HepG2 (cell line): ENCODE data around the gene RHOT2. TPM values are rescaled to one million over a fixed set of nuclear protein-coding genes. Genes with fewer than 3 reads are reported as not detected.

Source experiments
- ASH2L ChIP-seq: fragments of 300-600, 200-600 bp; sonication (generic); IDR thresholded peaks from 2 replicates; pipeline ENCODE4 v1.7.0; 2017; ENCODE audit warnings: low read depth, mild to moderate bottlenecking, moderate library complexity, mixed read lengths, low read length; ENCODE audit not compliant: insufficient read length
- ATM ChIP-seq: fragments of 450-650 bp; IDR thresholded peaks from 2 replicates; pipeline ENCODE4 v1.7.1; 2017; ENCODE audit warnings: mild to moderate bottlenecking, borderline replicate concordance
- CENPT ChIP-seq: sonication (generic); formaldehyde crosslinking; IDR thresholded peaks from 2 replicates; pipeline ENCODE4 v1.8.0; 2022; ENCODE audit warnings: low read depth, mild to moderate bottlenecking, moderate library complexity, missing genetic modification reagents
- FOXK1 ChIP-seq: sonication (generic); formaldehyde crosslinking; IDR thresholded peaks from 2 replicates; pipeline ENCODE4 v1.4.0; 2020; ENCODE audit warnings: low read depth, missing genetic modification reagents, borderline replicate concordance
- JUND ChIP-seq: sonication (generic); formaldehyde crosslinking; IDR thresholded peaks from 2 replicates; pipeline ENCODE4 v1.8.0; 2022; ENCODE audit warnings: mild to moderate bottlenecking, missing genetic modification reagents
- NCOA5 ChIP-seq: sonication (generic); formaldehyde crosslinking; IDR thresholded peaks from 2 replicates; pipeline ENCODE4 v1.4.0; 2020; ENCODE audit warnings: missing genetic modification reagents
- NFIB ChIP-seq: sonication (generic); formaldehyde crosslinking; IDR thresholded peaks from 2 replicates; pipeline ENCODE4 v1.9.0; 2021; ENCODE audit warnings: missing genetic modification reagents, mild to moderate bottlenecking, borderline replicate concordance
- TOPORS ChIP-seq: sonication (generic); formaldehyde crosslinking; IDR thresholded peaks from 2 replicates; pipeline ENCODE4 v1.8.0; 2023; ENCODE audit warnings: mild to moderate bottlenecking, missing genetic modification reagents
- ZEB1 ChIP-seq: IDR thresholded peaks from 2 replicates; pipeline ENCODE4 v1.6.1; 2012; ENCODE audit warnings: mild to moderate bottlenecking, low read depth, inconsistent platforms; ENCODE audit not compliant: insufficient replicate concordance
- ZNF232 ChIP-seq: sonication (generic); formaldehyde crosslinking; IDR thresholded peaks from 2 replicates; pipeline ENCODE4 v1.4.0; 2020; ENCODE audit warnings: missing genetic modification reagents, borderline replicate concordance
- ZNF354B ChIP-seq: sonication (generic); formaldehyde crosslinking; IDR thresholded peaks from 2 replicates; pipeline ENCODE4 v1.8.0; 2022; ENCODE audit warnings: mild to moderate bottlenecking, missing genetic modification reagents
- ZNF549 ChIP-seq: sonication (generic); formaldehyde crosslinking; IDR thresholded peaks from 2 replicates; pipeline ENCODE4 v1.5.0; 2020; ENCODE audit warnings: missing genetic modification reagents
- polyA plus RNA-seq, 8 experiments: library from polyadenylated mRNA; depleted of rRNA in 3 of 8; stranded (reverse) in 7 of 8; unstranded in 1 of 8; fragments of >200 nt; fragmentation: Illumina TruSeq in 4 of 8; extraction: Trizol in 4 of 8; gene quantifications; 2 replicates each; pipeline versions ENCODE4 v1.2.1 to v1.2.3, GENCODE V29; 2011 to 2016; ENCODE audit warnings: low read depth in 4 of 8, missing spikeins in 1 of 8, mixed read lengths in 1 of 8; ENCODE audit not compliant: insufficient read depth in 1 of 8
- total RNA-seq, 5 experiments: library from RNA; depleted of rRNA; stranded (reverse); fragments of >200 nt; fragmentation: Illumina TruSeq; extraction: Trizol; gene quantifications; 2 replicates each; pipeline ENCODE4 v1.2.3, GENCODE V29; 2016; ENCODE audit warnings: low read depth in 1 of 5
- TF ChIP-seq, protein P1 (sequence below): IDR thresholded peaks from 2 replicates; pipeline ENCODE4 v1.6.1; 2016; ENCODE audit warnings: low read depth, control low read depth
- TF ChIP-seq, protein P2 (sequence below): sonication (generic); formaldehyde crosslinking; IDR thresholded peaks from 2 replicates; pipeline ENCODE4 v1.5.1; 2020; ENCODE audit warnings: mild to moderate bottlenecking, missing genetic modification reagents
- TF ChIP-seq, protein P3 (sequence below): sonication (generic); formaldehyde crosslinking; IDR thresholded peaks from 2 replicates; pipeline ENCODE4 v1.4.0; 2020; ENCODE audit warnings: mild to moderate bottlenecking, missing genetic modification reagents
- TF ChIP-seq, protein P4 (sequence below): sonication (generic); formaldehyde crosslinking; IDR thresholded peaks from 2 replicates; pipeline ENCODE4 v1.4.0; 2020; ENCODE audit warnings: mild to moderate bottlenecking, missing genetic modification reagents
- TF ChIP-seq, protein P5 (sequence below): sonication (generic); formaldehyde crosslinking; IDR thresholded peaks from 2 replicates; pipeline ENCODE4 v1.8.1; 2023; ENCODE audit warnings: mild to moderate bottlenecking, inconsistent platforms, moderate library complexity, missing genetic modification reagents, borderline replicate concordance

RHOT2 gene
- total and polyA plus RNA-seq, 2 of the 13 experiments (the other 11 are each of a cell fraction or from before 2014, with no cell fraction given): 63.6 to 76.9 TPM

DNA sequence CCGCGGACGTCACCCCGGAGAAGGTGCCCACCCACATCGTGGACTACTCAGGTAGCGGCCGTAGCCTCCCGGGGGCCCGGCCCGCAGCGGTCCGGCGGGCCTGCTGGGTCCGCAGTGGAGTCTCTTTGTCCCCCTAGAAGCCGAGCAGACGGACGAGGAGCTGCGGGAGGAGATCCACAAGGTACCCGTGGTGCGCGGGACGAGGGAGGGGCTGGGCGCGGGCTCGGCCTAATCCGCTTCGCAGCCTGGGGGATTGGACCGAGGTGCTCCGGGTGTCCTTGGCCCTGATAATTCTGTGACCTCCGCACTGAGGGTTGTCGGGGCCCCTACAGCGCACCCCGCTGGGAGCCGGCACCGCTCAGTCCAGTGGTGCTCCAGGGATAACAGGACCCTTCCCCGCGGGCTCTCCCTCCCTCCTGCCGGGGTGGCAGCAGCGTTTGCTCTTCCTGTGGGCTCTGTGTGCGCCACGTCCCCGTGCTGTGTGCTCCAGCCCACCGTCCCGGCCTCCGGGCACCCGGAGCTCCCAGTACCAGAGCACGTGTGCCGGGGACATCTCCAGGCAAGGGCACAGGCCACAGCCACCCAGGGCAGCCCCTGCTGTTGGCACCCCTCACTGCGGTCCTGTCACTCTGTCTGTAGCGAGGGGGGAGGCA, 713 bp downstream of the RHOT2 start (continued):
- TF ChIP-seq ATM (no peak), ZNF354B (no peak), ASH2L (peak; percentile 4), JUND (CRISPR knock-in tag) (no peak), ZNF232 (no peak), NFIB (CRISPR knock-in tag) (0 out of 2 replicates have a peak, but pooled peaks have one; percentile 64), ZEB1 (no peak), ZNF549 (CRISPR knock-in tag) (no peak), TOPORS (CRISPR knock-in tag) (no peak), NCOA5 (no peak), CENPT (CRISPR knock-in tag) (0 out of 2 replicates have a peak, but pooled peaks have one; percentile 59), FOXK1 (no peak)
- TF ChIP-seq, protein P1, sequence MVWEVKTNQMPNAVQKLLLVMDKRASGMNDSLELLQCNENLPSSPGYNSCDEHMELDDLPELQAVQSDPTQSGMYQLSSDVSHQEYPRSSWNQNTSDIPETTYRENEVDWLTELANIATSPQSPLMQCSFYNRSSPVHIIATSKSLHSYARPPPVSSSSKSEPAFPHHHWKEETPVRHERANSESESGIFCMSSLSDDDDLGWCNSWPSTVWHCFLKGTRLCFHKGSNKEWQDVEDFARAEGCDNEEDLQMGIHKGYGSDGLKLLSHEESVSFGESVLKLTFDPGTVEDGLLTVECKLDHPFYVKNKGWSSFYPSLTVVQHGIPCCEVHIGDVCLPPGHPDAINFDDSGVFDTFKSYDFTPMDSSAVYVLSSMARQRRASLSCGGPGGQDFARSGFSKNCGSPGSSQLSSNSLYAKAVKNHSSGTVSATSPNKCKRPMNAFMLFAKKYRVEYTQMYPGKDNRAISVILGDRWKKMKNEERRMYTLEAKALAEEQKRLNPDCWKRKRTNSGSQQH: no peak
- TF ChIP-seq, protein P2, sequence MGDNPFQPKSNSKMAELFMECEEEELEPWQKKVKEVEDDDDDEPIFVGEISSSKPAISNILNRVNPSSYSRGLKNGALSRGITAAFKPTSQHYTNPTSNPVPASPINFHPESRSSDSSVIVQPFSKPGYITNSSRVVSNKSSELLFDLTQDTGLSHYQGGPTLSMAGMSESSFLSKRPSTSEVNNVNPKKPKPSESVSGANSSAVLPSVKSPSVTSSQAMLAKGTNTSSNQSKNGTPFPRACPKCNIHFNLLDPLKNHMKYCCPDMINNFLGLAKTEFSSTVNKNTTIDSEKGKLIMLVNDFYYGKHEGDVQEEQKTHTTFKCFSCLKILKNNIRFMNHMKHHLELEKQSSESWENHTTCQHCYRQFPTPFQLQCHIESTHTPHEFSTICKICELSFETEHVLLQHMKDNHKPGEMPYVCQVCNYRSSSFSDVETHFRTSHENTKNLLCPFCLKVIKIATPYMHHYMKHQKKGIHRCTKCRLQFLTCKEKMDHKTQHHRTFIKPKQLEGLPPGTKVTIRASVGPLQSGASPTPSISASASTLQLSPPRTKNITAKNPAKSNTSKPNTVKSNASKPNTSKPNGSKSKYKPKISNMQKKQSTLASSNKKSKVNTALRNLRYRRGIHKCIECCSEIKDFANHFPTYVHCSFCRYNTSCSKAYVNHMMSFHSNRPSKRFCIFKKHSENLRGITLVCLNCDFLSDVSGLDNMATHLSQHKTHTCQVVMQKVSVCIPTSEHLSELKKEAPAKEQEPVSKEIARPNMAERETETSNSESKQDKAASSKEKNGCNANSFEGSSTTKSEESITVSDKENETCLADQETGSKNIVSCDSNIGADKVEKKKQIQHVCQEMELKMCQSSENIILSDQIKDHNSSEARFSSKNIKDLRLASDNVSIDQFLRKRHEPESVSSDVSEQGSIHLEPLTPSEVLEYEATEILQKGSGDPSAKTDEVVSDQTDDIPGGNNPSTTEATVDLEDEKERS (CRISPR knock-in tag): no peak
- TF ChIP-seq, protein P3, sequence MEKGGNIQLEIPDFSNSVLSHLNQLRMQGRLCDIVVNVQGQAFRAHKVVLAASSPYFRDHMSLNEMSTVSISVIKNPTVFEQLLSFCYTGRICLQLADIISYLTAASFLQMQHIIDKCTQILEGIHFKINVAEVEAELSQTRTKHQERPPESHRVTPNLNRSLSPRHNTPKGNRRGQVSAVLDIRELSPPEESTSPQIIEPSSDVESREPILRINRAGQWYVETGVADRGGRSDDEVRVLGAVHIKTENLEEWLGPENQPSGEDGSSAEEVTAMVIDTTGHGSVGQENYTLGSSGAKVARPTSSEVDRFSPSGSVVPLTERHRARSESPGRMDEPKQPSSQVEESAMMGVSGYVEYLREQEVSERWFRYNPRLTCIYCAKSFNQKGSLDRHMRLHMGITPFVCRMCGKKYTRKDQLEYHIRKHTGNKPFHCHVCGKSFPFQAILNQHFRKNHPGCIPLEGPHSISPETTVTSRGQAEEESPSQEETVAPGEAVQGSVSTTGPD (CRISPR knock-in tag): no peak
- TF ChIP-seq, protein P4, sequence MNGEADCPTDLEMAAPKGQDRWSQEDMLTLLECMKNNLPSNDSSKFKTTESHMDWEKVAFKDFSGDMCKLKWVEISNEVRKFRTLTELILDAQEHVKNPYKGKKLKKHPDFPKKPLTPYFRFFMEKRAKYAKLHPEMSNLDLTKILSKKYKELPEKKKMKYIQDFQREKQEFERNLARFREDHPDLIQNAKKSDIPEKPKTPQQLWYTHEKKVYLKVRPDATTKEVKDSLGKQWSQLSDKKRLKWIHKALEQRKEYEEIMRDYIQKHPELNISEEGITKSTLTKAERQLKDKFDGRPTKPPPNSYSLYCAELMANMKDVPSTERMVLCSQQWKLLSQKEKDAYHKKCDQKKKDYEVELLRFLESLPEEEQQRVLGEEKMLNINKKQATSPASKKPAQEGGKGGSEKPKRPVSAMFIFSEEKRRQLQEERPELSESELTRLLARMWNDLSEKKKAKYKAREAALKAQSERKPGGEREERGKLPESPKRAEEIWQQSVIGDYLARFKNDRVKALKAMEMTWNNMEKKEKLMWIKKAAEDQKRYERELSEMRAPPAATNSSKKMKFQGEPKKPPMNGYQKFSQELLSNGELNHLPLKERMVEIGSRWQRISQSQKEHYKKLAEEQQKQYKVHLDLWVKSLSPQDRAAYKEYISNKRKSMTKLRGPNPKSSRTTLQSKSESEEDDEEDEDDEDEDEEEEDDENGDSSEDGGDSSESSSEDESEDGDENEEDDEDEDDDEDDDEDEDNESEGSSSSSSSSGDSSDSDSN: peak; percentile 36
- TF ChIP-seq, protein P5, sequence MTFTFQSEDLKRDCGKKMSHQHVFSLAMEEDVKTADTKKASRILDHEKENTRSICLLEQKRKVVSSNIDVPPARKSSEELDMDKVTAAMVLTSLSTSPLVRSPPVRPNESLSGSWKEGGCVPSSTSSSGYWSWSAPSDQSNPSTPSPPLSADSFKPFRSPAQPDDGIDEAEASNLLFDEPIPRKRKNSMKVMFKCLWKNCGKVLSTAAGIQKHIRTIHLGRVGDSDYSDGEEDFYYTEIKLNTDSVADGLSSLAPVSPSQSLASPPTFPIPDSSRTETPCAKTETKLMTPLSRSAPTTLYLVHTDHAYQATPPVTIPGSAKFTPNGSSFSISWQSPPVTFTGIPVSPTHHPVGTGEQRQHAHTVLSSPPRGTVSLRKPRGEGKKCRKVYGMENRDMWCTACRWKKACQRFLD (CRISPR knock-in tag): 0 out of 2 replicates have a peak, but pooled peaks have one; percentile 36
